Mammary epithelial cell (primary cell): Measurements from ENCODE around the gene HAUS3.

ENCODE experiments used
- EZH2 ChIP-seq: IDR thresholded peaks from 2 replicates; pipeline ENCODE4 v1.6.1; 2012; ENCODE audit warnings: low read length, inconsistent platforms, borderline replicate concordance
- TF ChIP-seq, protein P1 (sequence below), 2 donors: IDR thresholded peaks in 1 of 2; conservative IDR thresholded peaks in 1 of 2; 2 replicates each; pipeline ENCODE4 v1.5.1; 2011 to 2012; ENCODE audit warnings: inconsistent platforms in 2 of 2, low read length in 2 of 2, mild to moderate bottlenecking in 2 of 2, control low read depth in 1 of 2, low read depth in 1 of 2; ENCODE audit not compliant: insufficient read depth in 1 of 2; ENCODE audit errors: extremely low read depth in 1 of 2

DNA sequence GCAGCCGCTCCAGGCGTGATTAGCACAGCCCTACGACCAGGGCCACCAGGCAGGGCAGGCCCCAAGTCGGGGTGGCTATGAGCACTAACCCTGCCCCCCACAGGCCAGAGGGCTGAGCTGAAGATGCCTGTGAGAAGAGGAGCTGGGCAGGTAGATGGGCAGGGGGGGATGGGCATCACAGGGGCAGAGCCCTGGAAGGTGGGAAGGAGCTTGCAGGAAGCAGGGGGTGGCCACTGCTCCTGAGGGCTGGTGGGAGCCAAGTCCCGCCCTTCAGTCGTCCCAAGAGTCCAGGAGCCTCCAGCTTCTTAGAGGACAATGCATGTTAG lies 27.2 kb upstream of the HAUS3 start:
- TF ChIP-seq, protein P1, sequence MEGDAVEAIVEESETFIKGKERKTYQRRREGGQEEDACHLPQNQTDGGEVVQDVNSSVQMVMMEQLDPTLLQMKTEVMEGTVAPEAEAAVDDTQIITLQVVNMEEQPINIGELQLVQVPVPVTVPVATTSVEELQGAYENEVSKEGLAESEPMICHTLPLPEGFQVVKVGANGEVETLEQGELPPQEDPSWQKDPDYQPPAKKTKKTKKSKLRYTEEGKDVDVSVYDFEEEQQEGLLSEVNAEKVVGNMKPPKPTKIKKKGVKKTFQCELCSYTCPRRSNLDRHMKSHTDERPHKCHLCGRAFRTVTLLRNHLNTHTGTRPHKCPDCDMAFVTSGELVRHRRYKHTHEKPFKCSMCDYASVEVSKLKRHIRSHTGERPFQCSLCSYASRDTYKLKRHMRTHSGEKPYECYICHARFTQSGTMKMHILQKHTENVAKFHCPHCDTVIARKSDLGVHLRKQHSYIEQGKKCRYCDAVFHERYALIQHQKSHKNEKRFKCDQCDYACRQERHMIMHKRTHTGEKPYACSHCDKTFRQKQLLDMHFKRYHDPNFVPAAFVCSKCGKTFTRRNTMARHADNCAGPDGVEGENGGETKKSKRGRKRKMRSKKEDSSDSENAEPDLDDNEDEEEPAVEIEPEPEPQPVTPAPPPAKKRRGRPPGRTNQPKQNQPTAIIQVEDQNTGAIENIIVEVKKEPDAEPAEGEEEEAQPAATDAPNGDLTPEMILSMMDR (conservative IDR thresholded peaks at IDR 0.05 in 1 of 2, IDR thresholded peaks at IDR 0.05 in 1 of 2; ENCODE audit: extremely low read depth in 1 of 2, insufficient read depth in 1 of 2, low read depth in 1 of 2, low read length in 2 of 2), result no peak
- TF ChIP-seq EZH2, result no peak
